H9 (cell line): ENCODE data around the gene TPRX1. TPM values are rescaled to one million over a fixed set of nuclear protein-coding genes. Genes with fewer than 3 reads are reported as not detected.

Experiments
- DNase-seq: peaks from one replicate; pipeline ENCODE4 v3.0.0-alpha.2; 2017
- H2AFZ ChIP-seq: one replicate; pipeline ENCODE4 v1.6.1; 2013; ENCODE audit warnings: mild to moderate bottlenecking, low read length, control low read depth, moderate library complexity
- H2AK5ac ChIP-seq: 2 replicates; pipeline ENCODE4 v1.6.1; 2013; ENCODE audit warnings: low read length, control low read depth, mixed read lengths; ENCODE audit not compliant: insufficient read length
- H2BK120ac ChIP-seq: one replicate; pipeline ENCODE4 v1.6.1; 2013; ENCODE audit warnings: low read depth, mild to moderate bottlenecking, low read length, control low read depth, inconsistent platforms; ENCODE audit not compliant: poor library complexity, severe bottlenecking
- H2BK12ac ChIP-seq: 2 replicates; pipeline ENCODE4 v1.6.1; 2013; ENCODE audit warnings: low read length, control low read depth, mixed read lengths, low read depth; ENCODE audit not compliant: insufficient read length
- H2BK15ac ChIP-seq: 2 replicates; pipeline ENCODE4 v1.6.1; 2013; ENCODE audit warnings: low read depth, low read length, control low read depth
- H2BK20ac ChIP-seq: one replicate; pipeline ENCODE4 v1.6.1; 2013; ENCODE audit warnings: low read depth, mild to moderate bottlenecking, low read length, control low read depth, inconsistent platforms; ENCODE audit not compliant: poor library complexity, severe bottlenecking
- H2BK5ac ChIP-seq: 2 replicates; pipeline ENCODE4 v1.6.1; 2013; ENCODE audit warnings: low read length, control low read depth, mixed read lengths; ENCODE audit not compliant: insufficient read length
- H3K14ac ChIP-seq: 2 replicates; pipeline ENCODE4 v1.6.1; 2013; ENCODE audit warnings: low read length, control low read depth; ENCODE audit not compliant: insufficient read depth
- H3K18ac ChIP-seq: 2 replicates; pipeline ENCODE4 v1.6.1; 2013; ENCODE audit warnings: low read depth, mild to moderate bottlenecking, mixed read lengths, low read length, control low read depth; ENCODE audit not compliant: insufficient read length
- H3K23ac ChIP-seq: 2 replicates; pipeline ENCODE4 v1.6.1; 2013; ENCODE audit warnings: low read length, control low read depth, mixed read lengths, low read depth; ENCODE audit not compliant: insufficient read length
- H3K23me2 ChIP-seq: 2 replicates; pipeline ENCODE4 v1.6.1; 2013; ENCODE audit warnings: low read depth, mild to moderate bottlenecking, mixed read lengths, low read length, control low read depth; ENCODE audit not compliant: insufficient read length, poor library complexity, severe bottlenecking
- H3K27ac ChIP-seq: 2 replicates; pipeline ENCODE4 v1.5.1; 2013; ENCODE audit warnings: low read length, control low read depth, mixed read lengths, low read depth; ENCODE audit not compliant: insufficient read length
- H3K27me3 ChIP-seq: 2 replicates; pipeline ENCODE4 v1.6.1; 2013; ENCODE audit warnings: low read length, control low read depth, inconsistent platforms; ENCODE audit not compliant: insufficient read depth
- H3K4ac ChIP-seq: 2 replicates; pipeline ENCODE4 v1.6.1; 2013; ENCODE audit warnings: low read depth, mild to moderate bottlenecking, control low read depth, inconsistent platforms, low read length, moderate library complexity
- H3K4me1 ChIP-seq: 2 replicates; pipeline ENCODE4 v1.6.1; 2013; ENCODE audit warnings: low read length, control low read depth, inconsistent platforms; ENCODE audit not compliant: insufficient read depth
- H3K4me2 ChIP-seq: 2 replicates; pipeline ENCODE4 v1.6.1; 2013; ENCODE audit warnings: low read length, control low read depth, mixed read lengths; ENCODE audit not compliant: insufficient read length, insufficient read depth
- H3K56ac ChIP-seq: 2 replicates; pipeline ENCODE4 v1.6.1; 2013; ENCODE audit warnings: low read depth, mild to moderate bottlenecking, mixed read lengths, low read length, control low read depth; ENCODE audit not compliant: insufficient read length
- H3K79me1 ChIP-seq: 2 replicates; pipeline ENCODE4 v1.6.1; 2013; ENCODE audit warnings: low read depth, mild to moderate bottlenecking, moderate library complexity, low read length, control low read depth, inconsistent platforms; ENCODE audit not compliant: insufficient read depth, poor library complexity, severe bottlenecking
- H3K79me2 ChIP-seq: 2 replicates; pipeline ENCODE4 v1.6.1; 2013; ENCODE audit warnings: low read length, control low read depth, inconsistent platforms; ENCODE audit not compliant: insufficient read depth
- H3K9ac ChIP-seq: 2 replicates; pipeline ENCODE4 v1.6.1; 2013; ENCODE audit warnings: low read length, control low read depth, mixed read lengths; ENCODE audit not compliant: insufficient read length; ENCODE audit errors: extremely low read depth
- H3K9me3 ChIP-seq: one replicate; pipeline ENCODE4 v1.6.1; 2013; ENCODE audit warnings: low read depth, low read length, inconsistent platforms; ENCODE audit not compliant: control insufficient read depth
- H3T11ph ChIP-seq: one replicate; pipeline ENCODE4 v1.6.1; 2013; ENCODE audit warnings: mild to moderate bottlenecking, low read length, control low read depth, inconsistent platforms
- H4K20me1 ChIP-seq: one replicate; pipeline ENCODE4 v1.6.1; 2013; ENCODE audit not compliant: control insufficient read depth, insufficient read length, insufficient read depth
- H4K5ac ChIP-seq: 2 replicates; pipeline ENCODE4 v1.6.1; 2013; ENCODE audit warnings: low read depth, mild to moderate bottlenecking, mixed read lengths, low read length, control low read depth; ENCODE audit not compliant: insufficient read length
- H4K8ac ChIP-seq: replicated peaks from 2 replicates; pipeline ENCODE4 v1.6.1; 2013; ENCODE audit warnings: low read length, control low read depth, mixed read lengths, low read depth; ENCODE audit not compliant: insufficient read length
- H4K91ac ChIP-seq: 2 replicates; pipeline ENCODE4 v1.6.1; 2013; ENCODE audit warnings: low read depth, mild to moderate bottlenecking, moderate library complexity, mixed read lengths, low read length, control low read depth; ENCODE audit not compliant: insufficient read length
- H3K27ac Mint-ChIP-seq, 3 experiments: 2 replicates in 2 of 3; 3 replicates in 1 of 3; pipeline ENCODE4 v1.8.0; 2020 to 2021; ENCODE audit warnings: mixed read lengths in 3 of 3, mild to moderate bottlenecking in 1 of 3, moderate library complexity in 1 of 3
- H3K27me3 Mint-ChIP-seq: 2 replicates; pipeline ENCODE4 v1.8.0; 2021; ENCODE audit warnings: low read depth, mild to moderate bottlenecking, moderate library complexity, mixed read lengths
- H3K36me3 Mint-ChIP-seq, 3 experiments: 2 replicates in 2 of 3; 3 replicates in 1 of 3; pipeline ENCODE4 v1.8.0; 2020 to 2021; ENCODE audit warnings: low read depth in 3 of 3, mixed read lengths in 3 of 3; ENCODE audit not compliant: insufficient read depth in 1 of 3
- H3K4me1 Mint-ChIP-seq, 2 experiments: 2 replicates each; pipeline ENCODE4 v1.8.0; 2020; ENCODE audit warnings: mixed read lengths in 2 of 2
- H3K4me3 Mint-ChIP-seq, 2 experiments: 2 replicates in 1 of 2; 3 replicates in 1 of 2; pipeline ENCODE4 v1.8.0; 2020 to 2021; ENCODE audit warnings: mild to moderate bottlenecking in 2 of 2, mixed read lengths in 2 of 2, moderate library complexity in 1 of 2
- H3K9me3 Mint-ChIP-seq, 2 experiments: 2 replicates in 1 of 2; 3 replicates in 1 of 2; pipeline ENCODE4 v1.8.0; 2020; ENCODE audit warnings: mild to moderate bottlenecking in 2 of 2, mixed read lengths in 2 of 2, moderate library complexity in 1 of 2
- WGBS: extraction: QIAGEN DNeasy Blood & Tissue Kit; methylation state at CpG from one replicate; pipeline ENCODE4 v1.1.7; 2013; ENCODE audit warnings: missing lambda C conversion rate, low lambda C conversion rate, mixed read lengths; ENCODE audit not compliant: insufficient read length; ENCODE audit errors: extremely low coverage; 5-methylcytosine and 5-hydroxymethylcytosine counted together
- total RNA-seq: library from RNA; stranded (reverse); gene quantifications from 2 replicates; pipeline ENCODE4 v1.2.1, GENCODE V29; 2021
- TF ChIP-seq, protein P1 (sequence below): fragments of 200-600 bp; sonication (generic); conservative IDR thresholded peaks from 3 replicates; pipeline ENCODE4 v1.8.0; 2021; ENCODE audit warnings: antibody characterized with exemption, mild to moderate bottlenecking

Gene TPRX1
- total RNA-seq, 1 experiment from 2014 or later, result not detected

DNA sequence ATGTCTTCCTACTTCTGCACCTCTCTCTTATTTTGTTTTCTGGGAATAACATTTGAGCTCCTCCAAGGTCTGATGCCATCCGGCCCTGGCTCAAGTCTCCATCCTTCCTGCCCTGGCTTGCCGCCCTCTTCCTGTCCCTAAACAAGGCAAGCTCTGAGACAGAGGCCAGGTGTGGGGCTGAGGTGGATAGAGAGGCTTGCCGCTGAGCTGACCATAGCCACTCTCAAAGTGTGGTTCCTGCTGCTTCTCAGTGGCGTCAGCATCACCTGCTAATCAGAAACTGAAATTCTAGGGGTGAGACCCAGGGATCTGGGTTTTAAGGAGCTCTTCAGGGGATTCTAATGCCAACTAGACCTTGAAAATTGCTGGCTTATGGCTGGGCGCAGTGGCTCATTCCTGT, 48.7 kb upstream of the TPRX1 start:
- H4K20me1 ChIP-seq, result no peaks in the 10 kb centered on the region
- no peak overlapping the region for H3K27ac ChIP-seq
- no peak overlapping the region for H4K91ac ChIP-seq
- H3K4me3 Mint-ChIP-seq, result no peak overlapping the region
- no peak overlapping the region for H3K14ac ChIP-seq
- H3K23me2 ChIP-seq, result no peaks in the 10 kb centered on the region
- WGBS, result no CpG with 5 or more reads among the region's 5 CpGs
- H3K79me2 ChIP-seq, result no peaks in the 10 kb centered on the region
- no peak overlapping the region for H3K18ac ChIP-seq
- no peak overlapping the region for H2BK120ac ChIP-seq
- H3K27ac Mint-ChIP-seq, result peak overlapping the region in 2 of 3 experiments; percentile 25 to 70; a peak in 1 of 7 replicates
- no peaks in the 10 kb centered on the region; the same call in 1 of the 2 replicates for H3K4me1 ChIP-seq
- no peak overlapping the region for H2AK5ac ChIP-seq
- no peak overlapping the region for H2BK20ac ChIP-seq
- H3K9ac ChIP-seq, result no peak overlapping the region
- H2BK12ac ChIP-seq, result no peak overlapping the region
- no peak overlapping the region; the same call in 1 of the 2 replicates for H2BK15ac ChIP-seq
- no peak overlapping the region for H4K5ac ChIP-seq
- peaks cover 8% of the 10 kb centered on the region for H3K27me3 Mint-ChIP-seq
- no peaks in the 10 kb centered on the region; a peak in 1 of 5 replicates for H3K9me3 Mint-ChIP-seq
- H3K79me1 ChIP-seq, result no peaks in the 10 kb centered on the region
- H3K36me3 Mint-ChIP-seq, result no peaks in the 10 kb centered on the region
- no peaks in the 10 kb centered on the region for H3K27me3 ChIP-seq
- no peak overlapping the region for H2AFZ ChIP-seq
- H3K56ac ChIP-seq, result peak overlapping the region; percentile 59
- H3K9me3 ChIP-seq, result no peaks in the 10 kb centered on the region
- no peak overlapping the region for H3K4me2 ChIP-seq
- peaks cover 30 to 36% of the 10 kb centered on the region in 2 experiments for H3K4me1 Mint-ChIP-seq
- H3K4ac ChIP-seq, result no peak overlapping the region
- H3T11ph ChIP-seq, result no peak overlapping the region
- H3K23ac ChIP-seq, result no peak overlapping the region
- no peak for DNase-seq
- H2BK5ac ChIP-seq, result no peak overlapping the region
- TF ChIP-seq, protein P1, sequence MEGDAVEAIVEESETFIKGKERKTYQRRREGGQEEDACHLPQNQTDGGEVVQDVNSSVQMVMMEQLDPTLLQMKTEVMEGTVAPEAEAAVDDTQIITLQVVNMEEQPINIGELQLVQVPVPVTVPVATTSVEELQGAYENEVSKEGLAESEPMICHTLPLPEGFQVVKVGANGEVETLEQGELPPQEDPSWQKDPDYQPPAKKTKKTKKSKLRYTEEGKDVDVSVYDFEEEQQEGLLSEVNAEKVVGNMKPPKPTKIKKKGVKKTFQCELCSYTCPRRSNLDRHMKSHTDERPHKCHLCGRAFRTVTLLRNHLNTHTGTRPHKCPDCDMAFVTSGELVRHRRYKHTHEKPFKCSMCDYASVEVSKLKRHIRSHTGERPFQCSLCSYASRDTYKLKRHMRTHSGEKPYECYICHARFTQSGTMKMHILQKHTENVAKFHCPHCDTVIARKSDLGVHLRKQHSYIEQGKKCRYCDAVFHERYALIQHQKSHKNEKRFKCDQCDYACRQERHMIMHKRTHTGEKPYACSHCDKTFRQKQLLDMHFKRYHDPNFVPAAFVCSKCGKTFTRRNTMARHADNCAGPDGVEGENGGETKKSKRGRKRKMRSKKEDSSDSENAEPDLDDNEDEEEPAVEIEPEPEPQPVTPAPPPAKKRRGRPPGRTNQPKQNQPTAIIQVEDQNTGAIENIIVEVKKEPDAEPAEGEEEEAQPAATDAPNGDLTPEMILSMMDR, result no peak
- H4K8ac ChIP-seq, result no peak overlapping the region
